H7 (cell line): ENCODE results near the gene RNF19B. TPM values are rescaled to one million over a fixed set of nuclear protein-coding genes. Genes with fewer than 3 reads are reported as not detected.
"Not testable (repeated sequence)": the region's sequence is repeated elsewhere in the genome, so short reads cannot be mapped to it uniquely, and the experiment has no call there.

Experiments
- DNase-seq: peaks from one replicate; pipeline ENCODE4 v3.0.0; 2012
- H3K27me3 ChIP-seq: 2 replicates; pipeline ENCODE4 v1.6.0; 2011; ENCODE audit warnings: mild to moderate bottlenecking, low read length; ENCODE audit not compliant: control insufficient read depth, insufficient read depth
- H3K36me3 ChIP-seq: replicated peaks from 2 replicates; pipeline ENCODE4 v1.5.1; 2011; ENCODE audit warnings: low read length; ENCODE audit not compliant: control insufficient read depth, insufficient read depth
- H3K4me3 ChIP-seq: 2 replicates; pipeline ENCODE4 v1.5.1; 2011; ENCODE audit warnings: low read depth, mild to moderate bottlenecking, control low read depth, low read length, moderate library complexity; ENCODE audit not compliant: insufficient read depth
- total RNA-seq: library from RNA; depleted of rRNA; stranded (reverse); fragments of >200 nt; shearing (Covaris generic); gene quantifications from 2 replicates; pipeline ENCODE4 v1.2.3, GENCODE V29; 2014

Gene RNF19B
- total RNA-seq, 1 experiment from 2014 or later: 26.7 TPM

DNA sequence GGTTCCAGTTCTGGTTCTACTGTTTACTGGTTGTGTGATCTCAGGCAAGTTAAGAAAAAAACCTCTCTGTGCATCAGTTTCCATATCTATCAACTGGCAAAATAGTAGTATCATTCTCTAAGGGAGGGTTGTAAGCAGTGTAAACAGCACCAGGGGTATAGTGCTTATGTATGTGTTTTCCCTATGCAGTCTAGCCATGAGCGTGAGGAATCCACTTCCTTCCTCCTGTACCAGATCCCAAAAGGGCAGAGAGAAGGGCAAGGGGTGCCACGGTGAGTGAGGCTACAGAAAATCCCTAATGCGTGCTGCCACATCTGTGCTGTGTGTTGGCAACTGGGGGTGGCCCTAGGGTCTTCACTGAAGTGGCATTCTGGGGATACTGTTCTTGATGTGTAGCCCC lies 18.4 kb upstream of the RNF19B start:
- Histone ChIP-seq H3K36me3 (no peaks in the 10 kb centered on the region), H3K4me3 (no peak overlapping the region), H3K27me3 (peaks cover 5% of the 10 kb centered on the region)
- DNase-seq: no peak

DNA sequence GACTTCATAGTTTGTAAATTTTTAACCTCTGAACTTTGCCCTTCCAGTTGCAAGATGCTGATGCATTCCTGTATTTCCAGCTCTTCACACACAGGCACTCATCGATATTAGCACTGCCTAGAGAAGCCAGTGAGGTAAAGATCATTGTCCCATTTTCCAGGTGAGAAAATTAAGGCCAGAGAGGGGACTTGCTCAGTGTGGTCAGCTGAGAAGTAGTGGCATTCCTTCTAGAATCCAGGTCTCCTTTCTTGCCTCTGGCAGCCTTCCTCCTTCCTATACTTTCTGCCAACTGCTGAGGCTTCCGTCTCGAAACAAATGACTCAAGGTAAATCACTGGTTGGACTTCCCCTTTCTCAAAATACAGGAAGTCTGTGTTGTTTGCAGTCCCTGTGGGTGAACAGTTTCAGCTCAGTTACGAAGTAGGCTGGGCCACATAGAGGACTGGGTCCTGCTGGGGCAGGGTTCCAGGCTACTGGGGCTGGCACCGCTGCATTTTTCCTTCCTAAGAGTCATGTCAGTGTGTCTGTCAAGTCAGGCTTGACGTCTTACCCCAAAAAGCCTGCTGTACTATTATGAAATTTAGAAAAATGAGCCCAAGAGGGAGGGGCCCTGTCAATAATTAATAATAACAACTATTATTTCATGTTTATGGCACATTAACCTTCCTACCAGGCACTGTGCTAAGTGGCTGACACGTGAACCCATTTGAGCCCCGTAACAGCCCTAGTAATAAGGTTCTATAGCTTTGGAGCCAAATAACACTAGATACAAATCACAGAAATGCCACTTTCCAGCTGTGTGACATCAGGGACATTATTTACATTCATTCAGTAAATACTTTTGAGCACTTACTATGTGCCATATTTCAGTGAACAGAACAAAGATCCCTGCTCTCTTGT lies 16.6 kb upstream of the RNF19B start:
- Histone ChIP-seq H3K27me3 (peaks cover 5% of the 10 kb centered on the region), H3K4me3 (no peak overlapping the region), H3K36me3 (no peaks in the 10 kb centered on the region)
- no peak for DNase-seq

GRCh38 chr1:32980080-32980479 lies 15.5 kb upstream of the RNF19B start:
- no peaks in the 10 kb centered on the region for H3K36me3 ChIP-seq
- H3K27me3 ChIP-seq: peaks cover 5% of the 10 kb centered on the region; the same call in 1 of the 2 replicates
- DNase-seq: no peak
- H3K4me3 ChIP-seq: no peak overlapping the region

DNA sequence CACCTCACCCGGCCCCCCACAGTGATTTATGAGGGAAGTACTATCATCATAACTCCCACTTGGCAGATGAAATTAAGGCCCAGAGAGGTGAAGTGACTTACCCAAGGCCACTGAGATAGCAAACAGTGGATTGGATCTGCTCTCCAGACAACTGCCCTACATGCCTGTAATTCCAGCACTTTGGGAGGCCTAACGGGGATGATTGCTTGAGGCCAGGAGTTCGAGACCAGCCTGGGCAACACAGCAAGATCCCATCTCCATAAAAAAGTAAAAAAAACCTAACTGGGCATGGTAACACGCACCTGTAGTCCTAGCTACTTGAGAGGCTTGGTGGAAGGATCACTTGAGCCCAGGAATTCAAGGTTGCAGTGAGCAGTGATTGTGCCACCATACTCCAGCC lies 14.2 kb upstream of the RNF19B start:
- no peak for DNase-seq
- Histone ChIP-seq H3K27me3 (peaks cover 5% of the 10 kb centered on the region; the same call in 1 of the 2 replicates), H3K4me3 (no peak overlapping the region), H3K36me3 (no peaks in the 10 kb centered on the region)

- no peak overlapping the region for H3K4me3 ChIP-seq
- no peak for DNase-seq
- no peaks in the 10 kb centered on the region for H3K36me3 ChIP-seq
- H3K27me3 ChIP-seq: peaks cover 8% of the 10 kb centered on the region
Observed at GRCh38 chr1:32977546-32978087, 13.0 kb upstream of the RNF19B start.

GRCh38 chr1:32975055-32975454 lies 10.4 kb upstream of the RNF19B start:
- H3K27me3 ChIP-seq: peaks cover 28% of the 10 kb centered on the region
- not testable (repeated sequence) for H3K36me3 ChIP-seq, H3K4me3 ChIP-seq, DNase-seq

GRCh38 chr1:32973458-32973857 lies 8.8 kb upstream of the RNF19B start:
- Histone ChIP-seq H3K27me3 (peaks cover 29% of the 10 kb centered on the region), H3K4me3 (peak overlapping the region; percentile 67; the same call in 1 of the 2 replicates)
- not testable (repeated sequence) for H3K36me3 ChIP-seq, DNase-seq

DNA sequence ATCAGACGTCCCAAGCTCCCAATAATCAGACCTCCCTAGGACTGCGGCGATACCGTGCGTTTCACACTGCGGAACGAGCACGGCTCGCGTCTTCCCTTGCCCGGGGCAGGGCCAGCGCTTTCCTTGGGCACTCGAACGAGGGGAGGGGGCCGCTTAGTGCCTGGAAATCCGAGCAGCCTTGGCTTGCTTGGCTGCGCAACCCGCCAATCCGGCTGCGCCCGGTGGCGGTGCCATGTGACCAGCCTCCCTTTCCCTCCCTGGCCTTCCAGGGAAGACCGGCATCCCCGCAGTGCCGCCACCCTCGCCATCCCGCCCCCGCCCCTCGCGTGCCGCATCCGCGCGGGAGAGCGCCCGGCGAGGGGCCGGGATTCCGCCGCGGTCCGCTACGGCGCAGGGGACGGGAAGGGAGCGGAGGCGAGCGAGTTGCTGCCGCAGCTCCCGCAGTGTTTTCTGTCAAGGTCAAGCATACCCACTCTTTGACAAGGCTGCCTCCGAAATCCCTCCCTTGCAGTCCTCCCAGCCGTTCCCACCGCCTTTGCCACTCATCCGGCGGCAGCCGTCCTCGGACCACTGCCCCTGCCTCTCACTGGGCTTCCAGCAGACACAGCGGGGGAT lies 8.3 kb upstream of the RNF19B start:
- H3K27me3 ChIP-seq: peaks cover 30% of the 10 kb centered on the region
- H3K36me3 ChIP-seq: no peaks in the 10 kb centered on the region
- H3K4me3 ChIP-seq: peak overlapping the region; percentile 67
- DNase-seq: peak; percentile 96

DNA sequence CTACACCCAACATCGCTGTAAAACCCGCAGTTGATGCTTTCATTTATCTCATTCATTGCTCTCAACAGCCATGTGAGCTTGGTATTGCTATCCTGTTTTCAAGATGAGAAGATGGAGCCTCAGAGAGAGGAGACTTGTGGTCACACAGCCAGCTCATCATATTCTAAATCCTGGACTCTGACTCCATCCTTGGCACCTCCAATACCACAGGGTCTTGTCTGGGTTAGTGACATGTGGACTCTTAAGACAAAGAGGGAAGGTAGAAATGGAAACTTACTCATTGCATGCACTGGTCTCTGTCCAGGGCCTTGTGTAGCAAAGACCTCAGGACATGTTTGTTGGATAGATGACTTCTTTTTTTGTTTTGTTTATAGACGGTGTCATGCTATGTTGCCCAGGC lies 7.0 kb upstream of the RNF19B start:
- H3K36me3 ChIP-seq: no peaks in the 10 kb centered on the region
- no peak for DNase-seq
- no peak overlapping the region for H3K4me3 ChIP-seq
- H3K27me3 ChIP-seq: peaks cover 33% of the 10 kb centered on the region

GRCh38 chr1:32971156-32971555 lies 6.5 kb upstream of the RNF19B start:
- Histone ChIP-seq H3K27me3 (peaks cover 33% of the 10 kb centered on the region), H3K36me3 (no peaks in the 10 kb centered on the region), H3K4me3 (no peak overlapping the region)
- DNase-seq: no peak

DNA sequence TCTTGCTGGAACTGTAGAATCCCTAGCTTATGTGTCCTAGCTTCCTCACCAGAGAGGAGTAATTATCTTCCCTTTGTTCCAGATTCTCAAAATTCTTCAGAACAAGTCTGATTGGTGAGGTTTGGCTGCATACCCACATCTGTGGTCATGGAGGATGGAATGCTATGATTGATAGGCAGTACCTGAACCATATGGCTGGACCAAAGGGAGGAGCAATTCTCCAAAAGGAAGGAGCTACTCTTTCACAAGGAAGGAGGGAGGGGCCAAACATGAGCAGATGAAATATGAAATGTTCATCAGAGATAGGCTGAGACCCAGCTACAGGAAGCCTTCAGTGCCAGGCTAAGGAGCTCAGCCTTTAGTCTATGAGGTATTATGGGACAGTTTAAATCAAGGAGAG lies 5.0 kb upstream of the RNF19B start:
- peaks cover 33% of the 10 kb centered on the region for H3K27me3 ChIP-seq
- no peaks in the 10 kb centered on the region for H3K36me3 ChIP-seq
- DNase-seq: no peak
- no peak overlapping the region for H3K4me3 ChIP-seq

DNA sequence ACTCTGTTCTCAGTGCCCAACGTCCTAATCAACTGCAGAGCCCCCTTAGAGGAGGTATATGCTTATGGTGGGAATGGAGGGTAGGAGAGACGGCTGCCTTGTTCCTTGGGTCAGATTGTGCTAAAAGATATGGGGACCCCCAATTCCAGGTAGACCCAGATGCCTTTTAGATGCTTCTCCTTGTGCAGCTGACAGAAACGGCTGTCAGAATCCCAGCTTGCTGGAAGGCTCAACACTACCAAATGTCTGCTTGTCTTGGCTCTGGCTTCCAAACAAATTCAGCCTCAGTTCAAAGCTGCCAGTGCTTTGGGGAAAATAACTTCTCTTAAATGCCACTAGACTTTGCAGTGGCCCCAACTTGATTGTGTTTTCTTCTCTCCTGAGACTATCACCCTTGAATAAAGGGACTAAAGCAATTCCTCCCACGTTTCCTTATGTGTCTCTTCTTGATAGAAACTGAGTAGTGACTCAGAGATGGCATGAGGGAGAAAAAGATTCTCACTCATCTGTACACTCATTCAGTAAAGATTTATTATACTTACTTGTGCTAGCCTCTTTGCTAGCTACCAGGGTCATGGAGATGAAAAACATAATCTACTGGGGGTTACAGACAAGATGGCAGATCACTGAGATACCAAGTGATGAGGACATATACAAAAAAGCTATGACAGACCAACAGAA lies 3.4 kb upstream of the RNF19B start:
- no peak for DNase-seq
- H3K4me3 ChIP-seq: no peak overlapping the region
- peaks cover 33% of the 10 kb centered on the region for H3K27me3 ChIP-seq
- no peaks in the 10 kb centered on the region for H3K36me3 ChIP-seq

DNA sequence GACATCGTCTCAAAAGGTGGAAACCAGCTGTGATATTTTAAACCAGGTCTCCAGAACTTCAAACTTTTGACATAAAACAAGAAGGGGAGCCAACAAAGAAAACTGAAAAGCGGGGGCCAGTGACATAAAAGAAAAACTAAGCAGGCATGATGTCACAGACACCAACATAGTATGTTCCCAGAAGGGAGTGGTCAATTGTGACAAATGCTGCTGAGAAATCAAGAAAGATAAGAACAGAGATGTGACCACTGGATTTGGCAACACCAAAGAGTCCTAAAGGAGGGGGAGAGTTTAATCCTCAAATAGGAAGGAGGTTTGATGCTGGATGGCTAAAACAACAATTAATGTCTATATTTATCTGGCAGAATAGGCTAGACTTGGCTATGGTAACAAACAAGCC lies 2.3 kb upstream of the RNF19B start:
- Histone ChIP-seq H3K4me3 (no peak overlapping the region), H3K27me3 (peaks cover 23% of the 10 kb centered on the region), H3K36me3 (no peaks in the 10 kb centered on the region)
- no peak for DNase-seq

DNA sequence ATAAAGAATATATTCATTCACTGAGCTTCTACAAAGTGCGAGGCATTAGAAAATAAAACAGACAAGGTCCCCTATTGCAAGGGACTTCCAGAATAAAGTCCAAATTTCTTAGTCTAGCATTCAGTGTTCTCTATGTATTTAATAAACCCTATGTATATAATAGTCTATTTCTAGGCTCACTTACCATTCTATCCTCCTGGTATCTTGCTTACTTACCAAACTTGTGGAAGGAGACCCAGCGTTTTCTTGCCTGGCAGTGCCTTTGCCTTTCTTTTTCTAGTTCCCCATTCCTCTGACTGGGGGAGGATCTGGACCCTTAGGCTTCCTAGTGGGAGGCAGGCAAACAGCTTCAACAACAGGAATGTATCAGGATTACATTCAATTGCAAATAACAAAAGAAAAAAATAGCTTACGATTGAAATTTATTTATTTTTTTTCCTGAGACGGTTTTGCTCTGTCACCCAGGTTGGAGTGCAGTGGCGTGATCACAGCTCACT lies 690 bp upstream of the RNF19B start:
- peak; percentile 48 for DNase-seq
- H3K36me3 ChIP-seq: no peaks in the 10 kb centered on the region
- peak overlapping the region; percentile 23 for H3K4me3 ChIP-seq
- peaks cover 9% of the 10 kb centered on the region for H3K27me3 ChIP-seq
